ENCODE measurements around the gene KPNA2.
"Not testable (repeated sequence)": the region's sequence is repeated elsewhere in the genome, so short reads cannot be mapped to it uniquely, and the experiment has no call there.

- TF ChIP-seq, protein P1, sequence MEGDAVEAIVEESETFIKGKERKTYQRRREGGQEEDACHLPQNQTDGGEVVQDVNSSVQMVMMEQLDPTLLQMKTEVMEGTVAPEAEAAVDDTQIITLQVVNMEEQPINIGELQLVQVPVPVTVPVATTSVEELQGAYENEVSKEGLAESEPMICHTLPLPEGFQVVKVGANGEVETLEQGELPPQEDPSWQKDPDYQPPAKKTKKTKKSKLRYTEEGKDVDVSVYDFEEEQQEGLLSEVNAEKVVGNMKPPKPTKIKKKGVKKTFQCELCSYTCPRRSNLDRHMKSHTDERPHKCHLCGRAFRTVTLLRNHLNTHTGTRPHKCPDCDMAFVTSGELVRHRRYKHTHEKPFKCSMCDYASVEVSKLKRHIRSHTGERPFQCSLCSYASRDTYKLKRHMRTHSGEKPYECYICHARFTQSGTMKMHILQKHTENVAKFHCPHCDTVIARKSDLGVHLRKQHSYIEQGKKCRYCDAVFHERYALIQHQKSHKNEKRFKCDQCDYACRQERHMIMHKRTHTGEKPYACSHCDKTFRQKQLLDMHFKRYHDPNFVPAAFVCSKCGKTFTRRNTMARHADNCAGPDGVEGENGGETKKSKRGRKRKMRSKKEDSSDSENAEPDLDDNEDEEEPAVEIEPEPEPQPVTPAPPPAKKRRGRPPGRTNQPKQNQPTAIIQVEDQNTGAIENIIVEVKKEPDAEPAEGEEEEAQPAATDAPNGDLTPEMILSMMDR (IDR thresholded peaks at IDR 0.05) = not testable (repeated sequence)
- TF ChIP-seq POLR2A (IDR thresholded peaks at IDR 0.05) = not testable (repeated sequence)
Observed at GRCh38 chr17:68018493-68018892, 17.0 kb upstream of the KPNA2 start.

Data from uterus (tissue), 2 donors.